Keratinocyte (primary cell): ENCODE results near the gene MARCHF9. TPM values are rescaled to one million over a fixed set of nuclear protein-coding genes. Genes with fewer than 3 reads are reported as not detected.
A peak's percentile ranks its signal among the peaks of the same experiment; 100 is the strongest.

ENCODE experiments used
- DNase-seq: peaks from one replicate; pipeline ENCODE4 v3.0.0-alpha.2; 2011; ENCODE audit warnings: low read depth, missing footprints, low spot score
- FAIRE-seq: peaks from 2 replicates; lab custom pipeline; 2011; peaks lifted over from hg19 to GRCh38; lab: Jason Lieb, UNC
- H2AFZ ChIP-seq: 2 replicates; pipeline ENCODE4 v1.6.0; 2012; ENCODE audit warnings: low read length, control low read depth, inconsistent platforms; ENCODE audit not compliant: control insufficient read depth
- H3K27ac ChIP-seq: 2 replicates; pipeline ENCODE4 v1.5.1; 2011; ENCODE audit warnings: low read length; ENCODE audit not compliant: control insufficient read depth, insufficient read depth
- H3K27me3 ChIP-seq: 3 replicates; pipeline ENCODE4 v1.6.0; 2011; ENCODE audit warnings: low read length; ENCODE audit not compliant: control insufficient read depth, insufficient read depth; ENCODE audit errors: extremely low read depth
- H3K36me3 ChIP-seq, 2 experiments: 2 replicates in 1 of 2; 3 replicates in 1 of 2; pipeline ENCODE4 v1.5.1; 2011; ENCODE audit warnings: low read length in 2 of 2, mild to moderate bottlenecking in 1 of 2; ENCODE audit not compliant: control insufficient read depth in 2 of 2, insufficient read depth in 2 of 2; ENCODE audit errors: extremely low read depth in 1 of 2
- H3K4me1 ChIP-seq: 3 replicates; pipeline ENCODE4 v1.5.1; 2011; ENCODE audit warnings: low read length; ENCODE audit not compliant: control insufficient read depth, insufficient read depth; ENCODE audit errors: extremely low read depth
- H3K4me2 ChIP-seq: 3 replicates; pipeline ENCODE4 v1.6.0; 2011; ENCODE audit warnings: low read depth, low read length; ENCODE audit not compliant: control insufficient read depth, insufficient read depth; ENCODE audit errors: extremely low read depth
- H3K4me3 ChIP-seq, 3 experiments: fragments of 200-600 bp in 1 of 3; sonication (generic) in 1 of 3; 2 replicates in 2 of 3; 3 replicates in 1 of 3; pipeline ENCODE4 v1.5.1; 2011 to 2016; ENCODE audit warnings: low read length in 3 of 3, mild to moderate bottlenecking in 3 of 3, control low read depth in 2 of 3, inconsistent platforms in 1 of 3, low read depth in 1 of 3, mixed read lengths in 1 of 3, mixed run types in 1 of 3, moderate library complexity in 1 of 3; ENCODE audit not compliant: control insufficient read depth in 2 of 3, insufficient read depth in 2 of 3; ENCODE audit errors: extremely low read depth in 1 of 3
- H3K79me2 ChIP-seq: 2 replicates; pipeline ENCODE4 v1.6.0; 2012; ENCODE audit warnings: low read length; ENCODE audit not compliant: control insufficient read depth, insufficient read depth
- H3K9ac ChIP-seq: 3 replicates; pipeline ENCODE4 v1.6.0; 2011; ENCODE audit warnings: low read length; ENCODE audit not compliant: control insufficient read depth, insufficient read depth; ENCODE audit errors: extremely low read depth
- H3K9me1 ChIP-seq: 3 replicates; pipeline ENCODE4 v1.6.0; 2011; ENCODE audit warnings: low read length; ENCODE audit not compliant: control insufficient read depth, insufficient read depth; ENCODE audit errors: extremely low read depth
- H3K9me3 ChIP-seq: 2 replicates; pipeline ENCODE4 v1.5.1; 2012; ENCODE audit warnings: low read depth, low read length; ENCODE audit not compliant: control insufficient read depth
- H4K20me1 ChIP-seq: 3 replicates; pipeline ENCODE4 v1.6.0; 2011; ENCODE audit warnings: low read length; ENCODE audit not compliant: control insufficient read depth, insufficient read depth; ENCODE audit errors: extremely low read depth
- EZH2 ChIP-seq: IDR thresholded peaks from one replicate; pipeline ENCODE4 v1.6.1; 2012; ENCODE audit warnings: inconsistent platforms, mild to moderate bottlenecking, low read length, moderate library complexity
- dilution Hi-C: fragments of 300-500 bp; cut with MboI; formaldehyde crosslinking; loops from one replicate; pipeline ENCODE4 v1.7.0; 2020; ENCODE audit warnings: low sequenced_read_pairs; ENCODE audit not compliant: extremely low pct_ligation_motif_present
- polyA plus RNA-seq, 5 experiments: library from polyadenylated mRNA; depleted of rRNA in 3 of 5; stranded (reverse) in 3 of 5; stranded (forward) in 1 of 5; unstranded in 1 of 5; fragments of >200 nt; gene quantifications; 1 replicate in 1 of 5; 2 replicates in 3 of 5; 3 replicates in 1 of 5; pipeline versions ENCODE4 v1.2.1 to v1.2.3, GENCODE V29; 2011 to 2012; ENCODE audit warnings: missing spikeins in 2 of 5, low read depth in 1 of 5, low replicate concordance in 1 of 5
- TF ChIP-seq, protein P1 (sequence below), 3 experiments: IDR thresholded peaks in 1 of 3; conservative IDR thresholded peaks in 1 of 3; optimal IDR thresholded peaks in 1 of 3; 2 replicates in 2 of 3; 3 replicates in 1 of 3; pipeline versions ENCODE3 to v1.5.1; 2011; ENCODE audit warnings: low read length in 3 of 3, mild to moderate bottlenecking in 3 of 3, moderate library complexity in 2 of 3, control low read depth in 1 of 3, inconsistent platforms in 1 of 3; ENCODE audit not compliant: insufficient read depth in 2 of 3; ENCODE audit errors: extremely low read depth in 1 of 3

The MARCHF9 gene
- polyA plus RNA-seq, 1 donor (not counting 4 experiments of a cell fraction or from before 2014, with no cell fraction given), result 10.9 TPM

DNA sequence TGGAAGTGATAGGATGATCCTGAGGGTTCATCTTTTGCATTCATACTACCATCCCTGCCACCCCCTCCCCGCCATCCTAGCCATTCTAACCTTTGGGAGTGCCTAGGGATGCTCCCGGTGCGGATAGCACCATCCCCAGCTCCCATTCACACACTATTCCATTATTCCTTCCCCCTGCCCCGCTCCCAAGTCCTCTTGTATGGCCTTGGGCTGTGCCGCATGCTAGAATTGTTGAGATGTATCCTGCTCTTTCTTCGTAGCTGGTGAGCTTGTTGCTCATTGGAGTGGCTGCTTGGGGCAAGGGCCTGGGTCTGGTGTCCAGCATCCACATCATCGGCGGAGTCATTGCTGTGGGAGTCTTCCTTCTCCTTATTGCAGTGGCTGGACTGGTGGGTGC lies 9.4 kb upstream of the MARCHF9 start:
- dilution Hi-C loops, result loop anchor here (25.0 kb wide), 1 partner anchor 158 kb away; the partner anchor contains the start of gene PIP4K2C
- no peak for TF ChIP-seq EZH2
- TF ChIP-seq, protein P1, sequence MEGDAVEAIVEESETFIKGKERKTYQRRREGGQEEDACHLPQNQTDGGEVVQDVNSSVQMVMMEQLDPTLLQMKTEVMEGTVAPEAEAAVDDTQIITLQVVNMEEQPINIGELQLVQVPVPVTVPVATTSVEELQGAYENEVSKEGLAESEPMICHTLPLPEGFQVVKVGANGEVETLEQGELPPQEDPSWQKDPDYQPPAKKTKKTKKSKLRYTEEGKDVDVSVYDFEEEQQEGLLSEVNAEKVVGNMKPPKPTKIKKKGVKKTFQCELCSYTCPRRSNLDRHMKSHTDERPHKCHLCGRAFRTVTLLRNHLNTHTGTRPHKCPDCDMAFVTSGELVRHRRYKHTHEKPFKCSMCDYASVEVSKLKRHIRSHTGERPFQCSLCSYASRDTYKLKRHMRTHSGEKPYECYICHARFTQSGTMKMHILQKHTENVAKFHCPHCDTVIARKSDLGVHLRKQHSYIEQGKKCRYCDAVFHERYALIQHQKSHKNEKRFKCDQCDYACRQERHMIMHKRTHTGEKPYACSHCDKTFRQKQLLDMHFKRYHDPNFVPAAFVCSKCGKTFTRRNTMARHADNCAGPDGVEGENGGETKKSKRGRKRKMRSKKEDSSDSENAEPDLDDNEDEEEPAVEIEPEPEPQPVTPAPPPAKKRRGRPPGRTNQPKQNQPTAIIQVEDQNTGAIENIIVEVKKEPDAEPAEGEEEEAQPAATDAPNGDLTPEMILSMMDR (optimal IDR thresholded peaks at IDR 0.05 in 1 of 3, IDR thresholded peaks at IDR 0.05 in 1 of 3, conservative IDR thresholded peaks at IDR 0.05 in 1 of 3; ENCODE audit: extremely low read depth in 1 of 3, insufficient read depth in 2 of 3, low read length in 3 of 3), result no peak

DNA sequence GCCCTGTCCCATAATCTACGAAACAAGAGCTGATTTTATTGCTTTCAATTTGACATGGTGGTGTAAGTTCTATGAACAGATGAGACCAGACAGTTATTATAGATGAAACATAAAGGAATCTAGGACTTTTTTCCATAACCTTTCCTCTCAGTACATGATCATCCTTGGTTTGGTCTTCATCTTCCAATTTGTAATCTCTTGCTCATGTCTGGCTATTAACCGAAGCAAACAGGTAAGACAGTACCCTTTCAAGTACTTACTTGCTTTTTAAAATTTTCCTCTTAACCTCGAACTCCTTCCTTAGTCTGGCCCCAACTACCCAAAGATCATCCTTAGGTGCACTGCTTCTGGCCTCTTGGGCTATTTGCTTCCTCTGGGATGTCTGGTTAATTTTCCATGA lies 8.9 kb upstream of the MARCHF9 start:
- Histone ChIP-seq H3K9ac (no peak overlapping the region), H3K27ac (peak overlapping the region; percentile 98), H3K9me1 (no peaks in the 10 kb centered on the region), H3K79me2 (peaks cover 23% of the 10 kb centered on the region), H2AFZ (no peak overlapping the region), H3K4me3 (peak overlapping the region; percentile 81 to 99 (median 97)), H3K36me3 (peaks cover 11 to 22% of the 10 kb centered on the region in 2 experiments), H4K20me1 (no peaks in the 10 kb centered on the region), H3K27me3 (peaks cover under 1% of the 10 kb centered on the region), H3K4me1 (peaks cover 21% of the 10 kb centered on the region), H3K4me2 (peak overlapping the region; percentile 94), H3K9me3 (no peaks in the 10 kb centered on the region)
- dilution Hi-C loops, result loop anchor here (25.0 kb wide), 1 partner anchor 159 kb away; the partner anchor contains the start of gene PIP4K2C
- DNase-seq (no peak), FAIRE-seq (no peak)
- TF ChIP-seq, protein P1 (optimal IDR thresholded peaks at IDR 0.05 in 1 of 3, IDR thresholded peaks at IDR 0.05 in 1 of 3, conservative IDR thresholded peaks at IDR 0.05 in 1 of 3; ENCODE audit: extremely low read depth in 1 of 3, insufficient read depth in 2 of 3, low read length in 3 of 3), result no peak
- TF ChIP-seq EZH2, result no peak

More for the DNA sequence above, 9.4 kb upstream of the MARCHF9 start:
- peak overlapping the region; percentile 81 to 99 (median 97) for H3K4me3 ChIP-seq
- H2AFZ ChIP-seq, result peak overlapping the region; percentile 31
- DNase-seq (no peak), FAIRE-seq (no peak)
- H3K9ac ChIP-seq, result peak overlapping the region; percentile 99
- H4K20me1 ChIP-seq, result no peaks in the 10 kb centered on the region
- H3K4me1 ChIP-seq, result peaks cover 16% of the 10 kb centered on the region
- H3K9me3 ChIP-seq, result no peaks in the 10 kb centered on the region
- peaks cover 11 to 16% of the 10 kb centered on the region in 2 experiments for H3K36me3 ChIP-seq
- H3K27ac ChIP-seq, result peak overlapping the region; percentile 98
- H3K4me2 ChIP-seq, result peak overlapping the region; percentile 94
- H3K9me1 ChIP-seq, result no peaks in the 10 kb centered on the region
- peaks cover 5% of the 10 kb centered on the region for H3K27me3 ChIP-seq
- peaks cover 18% of the 10 kb centered on the region for H3K79me2 ChIP-seq
